GM12891 (cell line): ENCODE results near the gene HIPK2.
"Not testable (repeated sequence)": the region's sequence is repeated elsewhere in the genome, so short reads cannot be mapped to it uniquely, and the experiment has no call there.

Source experiments
- DNase-seq: peaks from one replicate; pipeline ENCODE4 v3.0.0; 2011; ENCODE audit warnings: low spot score; ENCODE audit not compliant: insufficient read length
- FAIRE-seq: peaks from 2 replicates; lab custom pipeline; 2011; peaks lifted over from hg19 to GRCh38; lab: Jason Lieb, UNC
- PAX5 ChIP-seq: IDR thresholded peaks from 2 replicates; pipeline ENCODE4 v1.6.1; 2011; ENCODE audit warnings: low read length, moderate library complexity, mild to moderate bottlenecking; ENCODE audit not compliant: insufficient read depth, severe bottlenecking
- POLR2A ChIP-seq: IDR thresholded peaks from 2 replicates; pipeline ENCODE4 v1.6.1; 2011; ENCODE audit warnings: low read depth, low read length, control low read depth
- POLR2AphosphoS5 ChIP-seq: IDR thresholded peaks from 2 replicates; pipeline ENCODE4 v1.6.1; 2011; ENCODE audit warnings: low read depth, low read length, control low read depth
- POU2F2 ChIP-seq: IDR thresholded peaks from 2 replicates; pipeline ENCODE4 v1.6.1; 2011; ENCODE audit warnings: low read depth, mild to moderate bottlenecking, control low read depth, low read length, moderate library complexity
- SPI1 ChIP-seq: IDR thresholded peaks from 2 replicates; pipeline ENCODE4 v1.6.1; 2011; ENCODE audit warnings: low read depth, low read length, control low read depth
- TAF1 ChIP-seq: IDR thresholded peaks from 2 replicates; pipeline ENCODE4 v1.6.1; 2011; ENCODE audit warnings: low read depth, low read length, control low read depth

Gene HIPK2

GRCh38 chr7:139562961-139563565 lies 214.7 kb downstream of the HIPK2 start:
- FAIRE-seq, result no peak
- DNase-seq, result no peak
- TF ChIP-seq POU2F2, result no peak
- no peak for TF ChIP-seq TAF1
- no peak for TF ChIP-seq PAX5
- TF ChIP-seq POLR2A, result no peak
- TF ChIP-seq SPI1, result no peak
- no peak for TF ChIP-seq POLR2AphosphoS5

- DNase-seq, result no peak
- no peak for TF ChIP-seq SPI1
- no peak for TF ChIP-seq POU2F2
- no peak for TF ChIP-seq POLR2AphosphoS5
- no peak for TF ChIP-seq POLR2A
- TF ChIP-seq TAF1, result no peak
- TF ChIP-seq PAX5, result no peak
- no peak for FAIRE-seq
Observed at GRCh38 chr7:139562491-139562890, 215.3 kb downstream of the HIPK2 start.

GRCh38 chr7:139560678-139561077 lies 217.1 kb downstream of the HIPK2 start:
- no peak for DNase-seq
- FAIRE-seq, result no peak
- TF ChIP-seq PAX5 (no peak), TAF1 (no peak), POU2F2 (no peak), POLR2A (no peak), POLR2AphosphoS5 (no peak), SPI1 (no peak)

GRCh38 chr7:139560199-139560598 lies 217.6 kb downstream of the HIPK2 start:
- DNase-seq (no peak), FAIRE-seq (no peak)
- TF ChIP-seq POLR2A (no peak), POLR2AphosphoS5 (no peak), TAF1 (no peak), SPI1 (no peak), PAX5 (no peak), POU2F2 (no peak)

- TF ChIP-seq POLR2A (no peak), TAF1 (no peak), SPI1 (no peak), PAX5 (no peak), POLR2AphosphoS5 (no peak), POU2F2 (no peak)
- no peak for FAIRE-seq
Observed at GRCh38 chr7:139559364-139560105, 218.3 kb downstream of the HIPK2 start.

GRCh38 chr7:139557857-139558581 lies 219.8 kb downstream of the HIPK2 start:
- FAIRE-seq, result no peak
- TF ChIP-seq POLR2AphosphoS5 (no peak), POLR2A (no peak), PAX5 (no peak), POU2F2 (no peak), TAF1 (no peak), SPI1 (no peak)
- DNase-seq, result no peak

More at GRCh38 chr7:139559364-139560105, 218.3 kb downstream of the HIPK2 start:
- no peak for DNase-seq

GRCh38 chr7:139553991-139554700 lies 223.7 kb downstream of the HIPK2 start:
- FAIRE-seq, DNase-seq: not testable (repeated sequence)

GRCh38 chr7:139548302-139549028 lies 229.3 kb downstream of the HIPK2 start:
- no peak for FAIRE-seq
- no peak for TF ChIP-seq SPI1
- TF ChIP-seq PAX5, result no peak
- no peak for TF ChIP-seq POU2F2
- no peak for TF ChIP-seq TAF1
- TF ChIP-seq POLR2A, result no peak
- TF ChIP-seq POLR2AphosphoS5, result no peak
- no peak for DNase-seq
